Ramos (cell line): ENCODE results near the gene GRK4.

ENCODE experiments used
- in situ Hi-C: fragments of 300-500 bp; cut with MboI; formaldehyde crosslinking; loops from one replicate; pipeline ENCODE4 v1.14.3; 2022; ENCODE audit warnings: low sequenced_read_pairs; ENCODE audit not compliant: unreplicated experiment

Gene GRK4

DNA sequence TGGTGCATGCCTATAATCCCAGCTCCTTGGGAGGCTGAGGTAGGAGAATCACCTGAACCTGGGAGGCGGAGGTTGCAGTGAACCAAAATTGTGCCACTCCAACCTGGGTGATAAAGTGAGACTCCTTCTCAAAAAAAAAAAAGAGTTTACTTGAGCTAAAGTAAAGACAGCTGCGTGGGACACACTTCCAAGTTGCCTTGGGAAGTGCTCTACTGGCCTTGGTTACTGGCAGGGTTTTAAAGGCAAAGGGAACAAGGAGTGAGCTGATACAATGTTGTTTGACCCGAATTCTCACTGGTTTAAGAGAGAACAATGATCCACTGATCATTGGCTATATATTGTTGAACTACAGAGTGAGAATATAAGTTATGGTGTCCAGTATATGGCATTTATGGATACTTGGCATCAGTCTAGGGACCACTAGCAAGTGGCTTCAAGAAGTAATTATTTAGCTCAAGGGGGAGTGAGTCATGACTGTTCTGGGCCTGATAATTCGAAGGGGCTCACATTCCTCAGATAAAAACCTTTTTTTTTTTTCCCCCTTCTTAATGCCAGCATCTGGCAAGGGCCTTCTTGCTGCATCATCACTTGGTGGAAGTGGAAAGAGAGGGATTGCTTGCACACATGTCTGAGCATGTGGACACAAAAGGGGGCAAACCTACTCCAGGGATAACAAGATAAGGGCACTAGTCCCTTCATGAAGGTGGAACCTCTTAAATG is 32.3 kb downstream of the GRK4 start:
- in situ Hi-C loops, result no loop called here

DNA sequence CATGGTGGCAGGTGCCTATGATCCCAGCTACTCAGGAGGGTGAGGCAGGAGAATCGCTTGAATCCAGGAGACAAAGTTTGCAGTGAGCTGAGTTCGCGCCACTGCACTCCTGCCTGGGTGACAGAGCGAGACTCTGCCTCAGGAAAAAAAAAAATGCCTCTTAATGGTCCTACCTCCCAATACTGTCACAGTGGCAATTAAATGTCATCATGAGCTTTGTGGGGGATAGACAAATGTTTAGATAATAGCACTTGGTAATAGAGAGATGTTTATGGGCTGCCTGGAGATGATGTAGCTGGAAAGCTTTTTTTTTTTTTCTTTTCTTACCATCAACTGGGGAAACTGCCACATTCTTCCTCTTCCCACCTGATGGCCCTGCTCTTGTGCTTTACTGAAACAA is 33.0 kb downstream of the GRK4 start:
- in situ Hi-C loops, result no loop called here

DNA sequence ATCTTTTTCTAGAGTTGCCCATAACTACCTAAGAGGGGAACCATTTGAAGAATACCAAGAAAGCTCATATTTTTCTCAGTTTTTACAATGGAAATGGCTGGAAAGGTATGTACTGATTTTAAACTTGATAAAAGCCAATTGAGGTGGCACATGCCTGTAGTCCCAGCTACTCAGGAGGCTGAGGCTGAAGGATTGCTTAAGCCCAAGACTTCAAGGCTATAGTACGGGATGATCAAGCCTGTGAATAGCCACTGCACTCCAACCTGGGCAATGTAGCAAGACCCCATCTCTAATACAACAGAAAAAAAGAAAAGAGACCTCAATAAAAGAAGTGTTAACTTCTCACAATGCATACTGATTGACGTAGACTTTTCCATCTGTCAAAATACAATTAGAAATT is 44.4 kb downstream of the GRK4 start:
- in situ Hi-C loops, result no loop called here

DNA sequence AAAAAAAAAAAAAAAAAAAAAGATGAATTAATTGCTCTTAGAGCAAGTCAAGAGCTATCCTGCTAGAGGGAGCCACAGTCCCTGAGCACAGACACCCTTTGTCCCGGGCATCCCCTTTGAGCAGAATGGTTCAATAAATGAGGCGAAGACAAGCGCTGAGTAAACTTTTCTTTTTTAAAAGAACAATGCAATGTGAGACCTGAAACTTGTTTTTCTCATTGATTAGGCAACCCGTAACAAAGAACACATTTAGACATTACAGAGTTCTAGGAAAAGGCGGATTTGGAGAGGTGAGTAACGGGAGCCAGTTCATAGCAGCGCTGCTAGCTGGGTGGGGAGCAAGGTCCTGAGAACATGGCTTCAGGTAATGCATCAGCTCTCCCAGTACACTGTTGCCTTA is 46.1 kb downstream of the GRK4 start:
- in situ Hi-C loops, result no loop called here

DNA sequence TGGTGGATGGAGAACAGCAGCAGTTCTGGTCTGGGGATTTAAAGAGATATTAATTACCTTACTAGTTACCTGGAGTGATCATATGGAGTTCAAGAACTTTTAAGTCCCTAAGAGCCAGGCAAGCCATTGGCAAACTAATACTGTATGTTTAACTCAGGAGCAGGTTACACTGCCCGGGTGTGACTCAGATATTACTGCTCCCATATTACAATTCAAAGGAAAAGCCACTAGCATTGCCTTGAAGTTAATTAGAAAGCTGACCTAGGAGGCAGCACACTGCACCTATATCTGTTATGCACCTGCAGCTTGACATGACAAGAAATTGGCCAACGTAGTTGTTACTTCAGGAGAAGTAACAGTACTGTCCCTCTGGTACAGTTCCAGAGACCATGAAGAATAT is 47.2 kb downstream of the GRK4 start:
- in situ Hi-C loops, result no loop called here

DNA sequence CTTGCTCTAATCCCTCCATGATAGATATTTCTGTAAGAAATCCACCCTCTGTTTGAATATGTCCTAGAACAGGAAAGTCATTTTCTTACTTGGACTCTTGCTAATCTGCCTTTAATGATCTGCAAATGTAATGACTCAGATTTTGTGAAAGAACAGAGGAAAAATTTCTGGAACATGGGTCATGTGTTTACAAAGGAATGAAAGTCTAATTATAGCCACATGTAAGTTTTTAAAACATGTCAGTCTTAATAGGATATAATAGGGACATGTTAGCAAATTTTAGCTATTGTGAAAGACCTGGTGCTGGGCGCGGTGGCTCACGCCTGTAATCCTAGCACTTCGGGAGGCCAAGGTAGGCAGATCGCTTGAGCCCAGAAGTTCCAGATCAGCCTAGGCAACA is 47.6 kb downstream of the GRK4 start:
- in situ Hi-C loops, result no loop called here

DNA sequence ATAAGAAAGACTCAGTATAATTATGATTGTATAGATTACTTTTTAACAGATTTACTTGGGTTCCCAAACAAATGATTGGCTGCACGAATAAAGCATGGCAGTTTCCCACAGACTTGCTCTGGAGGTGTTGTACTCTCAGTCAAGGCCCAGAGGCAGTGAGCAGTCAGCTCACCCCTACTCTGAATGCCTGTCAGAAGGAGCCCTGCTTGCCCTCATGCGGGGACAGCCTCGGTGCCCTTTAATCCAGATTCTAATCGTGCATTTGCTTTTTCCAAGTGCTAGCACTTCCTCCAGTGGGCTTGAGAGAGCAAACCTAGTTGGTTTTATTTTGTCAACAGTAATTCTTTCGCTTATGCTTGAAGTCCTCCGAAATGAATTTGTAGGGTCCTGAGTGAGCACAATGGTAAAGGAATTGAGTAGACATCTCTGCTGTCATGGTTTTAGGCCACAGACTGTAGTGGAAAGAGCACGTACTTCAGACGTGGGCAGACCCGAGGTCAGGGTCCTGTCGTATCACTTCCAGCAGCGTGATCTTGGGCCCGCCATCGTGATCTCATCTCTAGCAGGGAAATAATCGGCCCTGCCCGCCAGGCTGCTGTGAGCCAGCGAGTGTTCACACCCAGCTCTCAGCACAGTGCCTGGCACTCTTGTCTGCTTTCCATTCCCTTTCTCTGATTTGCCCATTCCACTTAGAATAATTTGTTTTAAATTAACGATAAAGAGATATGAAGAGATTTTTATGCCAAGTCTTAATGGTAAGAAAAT is 48.3 kb downstream of the GRK4 start:
- in situ Hi-C loops, result no loop called here

DNA sequence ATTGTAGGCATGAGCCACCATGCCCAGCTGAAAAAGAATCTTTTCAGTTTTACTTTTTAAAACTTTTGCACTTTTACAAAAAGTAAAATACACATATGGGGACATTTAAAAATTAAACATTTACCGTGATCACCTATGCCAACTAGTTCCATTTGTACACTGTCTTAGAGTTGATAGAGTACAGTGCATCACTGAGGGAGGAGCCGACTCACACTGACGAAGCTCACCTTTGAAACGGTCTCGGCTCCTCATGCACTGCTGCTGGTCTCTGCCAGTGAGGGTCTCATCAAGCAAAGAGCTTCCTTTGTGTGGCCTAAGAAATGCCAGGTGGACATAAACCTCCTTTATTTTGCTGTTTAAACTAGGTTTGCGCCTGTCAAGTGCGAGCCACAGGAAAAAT is 50.0 kb downstream of the GRK4 start:
- in situ Hi-C loops, result no loop called here

DNA sequence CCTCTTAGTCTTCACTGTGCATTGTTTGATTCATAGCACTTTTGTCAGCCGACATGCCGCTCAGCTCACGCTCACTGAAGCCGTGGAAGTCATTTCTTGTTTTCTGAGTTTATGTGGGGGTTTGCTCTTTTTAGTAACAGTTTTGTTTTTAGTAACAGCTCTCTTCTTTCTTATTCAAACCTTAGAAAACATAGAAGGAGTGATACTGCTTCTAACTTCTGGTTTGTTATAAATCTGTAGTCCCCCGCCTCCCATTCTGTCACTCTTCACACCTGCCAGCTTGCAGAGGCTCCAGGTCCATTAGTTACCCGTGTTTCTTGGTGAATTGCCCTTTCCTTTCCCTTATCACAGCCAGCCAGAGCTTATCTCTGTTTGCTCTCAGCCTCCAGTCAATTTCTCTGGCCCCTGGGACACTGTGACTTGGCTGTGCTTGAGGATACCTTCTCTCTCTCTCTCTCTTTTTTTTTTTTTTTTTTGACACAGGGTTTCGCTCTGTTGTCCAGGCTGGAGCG is 50.5 kb downstream of the GRK4 start:
- in situ Hi-C loops, result no loop called here

DNA sequence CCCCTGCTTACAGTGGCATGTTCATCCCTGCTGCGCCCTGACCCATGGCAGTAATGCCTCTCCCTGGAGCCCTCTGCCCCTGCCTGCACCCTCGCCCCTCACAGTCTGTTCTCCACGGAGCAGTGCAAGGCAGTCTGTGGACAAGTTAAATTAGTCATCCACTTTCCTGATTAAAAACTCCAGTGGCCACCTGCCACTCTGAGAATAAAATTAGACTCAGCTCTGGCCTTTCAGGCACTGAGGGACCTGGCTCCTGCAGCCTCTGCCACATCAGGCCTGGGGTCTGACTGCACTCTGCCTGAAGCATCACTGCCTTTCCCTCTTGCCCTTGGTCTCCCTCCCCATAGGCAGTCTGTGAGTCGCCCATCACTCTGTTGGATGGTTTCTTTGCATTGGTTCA is 53.6 kb downstream of the GRK4 start:
- in situ Hi-C loops, result no loop called here

DNA sequence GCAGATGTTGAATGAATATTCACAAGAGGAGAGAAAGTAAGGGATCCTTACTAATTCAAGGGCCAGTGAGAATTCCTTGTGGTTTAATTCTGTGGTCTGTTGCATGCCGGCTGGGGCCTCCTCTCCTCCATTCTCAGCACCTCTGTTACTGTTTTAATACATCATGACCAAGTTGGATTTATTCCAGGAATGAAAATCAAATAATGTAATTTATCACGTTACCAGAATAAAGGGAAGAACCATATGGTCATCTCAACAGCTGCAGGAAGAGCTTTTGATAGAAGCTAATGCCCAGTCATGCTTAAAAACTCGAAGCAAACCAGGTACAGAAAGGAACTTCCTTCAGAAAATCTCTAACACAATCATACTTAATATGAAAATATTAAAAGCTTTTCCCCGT is 54.1 kb downstream of the GRK4 start:
- in situ Hi-C loops, result no loop called here

DNA sequence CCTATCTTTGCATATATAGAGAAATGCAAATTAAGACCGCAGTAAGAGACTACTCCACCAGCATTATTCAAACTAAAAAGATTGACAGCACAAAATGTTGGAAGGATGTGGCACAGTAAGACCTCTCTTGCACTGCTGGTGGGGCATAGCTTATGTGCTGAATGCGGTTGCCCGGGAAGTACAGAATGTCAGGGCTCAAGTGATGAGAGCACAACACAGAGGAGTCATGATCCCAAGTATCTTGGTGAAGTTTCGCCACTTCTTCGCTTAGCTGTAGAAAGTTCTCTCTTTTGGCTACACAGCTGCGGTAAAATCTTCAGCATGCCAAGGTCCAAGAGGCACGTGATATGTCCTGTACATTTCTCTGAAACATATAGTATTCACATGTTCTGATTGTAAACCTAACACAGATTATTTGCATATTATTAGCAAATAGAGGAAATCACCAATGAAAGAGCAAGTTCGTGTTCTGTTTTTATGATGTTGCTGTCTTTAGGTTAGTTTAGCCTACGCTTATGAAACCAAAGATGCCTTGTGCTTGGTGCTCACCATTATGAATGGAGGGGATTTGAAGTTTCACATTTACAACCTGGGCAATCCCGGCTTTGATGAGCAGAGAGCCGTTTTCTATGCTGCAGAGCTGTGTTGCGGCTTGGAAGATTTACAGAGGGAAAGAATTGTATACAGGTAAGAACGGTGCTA is 55.9 kb downstream of the GRK4 start:
- in situ Hi-C loops, result no loop called here

DNA sequence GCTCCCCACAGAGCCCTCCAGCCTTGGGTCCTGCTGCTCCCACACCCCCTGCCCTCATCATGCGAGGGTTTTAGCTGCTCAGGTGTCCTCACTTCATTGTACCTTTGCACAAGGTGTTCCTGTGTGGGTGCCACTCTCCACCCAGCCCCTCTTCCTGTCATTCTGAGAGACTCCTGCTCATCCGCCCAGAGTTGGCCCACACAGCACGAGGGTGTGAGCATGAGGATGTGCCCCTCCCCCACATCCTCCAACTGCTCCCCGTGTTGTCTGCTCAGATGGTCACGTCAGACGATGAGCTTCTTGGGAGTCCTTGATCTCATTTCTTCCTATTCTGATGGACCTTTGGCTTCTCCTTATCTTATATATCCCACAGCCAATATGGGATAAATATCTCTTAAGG is 57.8 kb downstream of the GRK4 start:
- in situ Hi-C loops, result no loop called here

DNA sequence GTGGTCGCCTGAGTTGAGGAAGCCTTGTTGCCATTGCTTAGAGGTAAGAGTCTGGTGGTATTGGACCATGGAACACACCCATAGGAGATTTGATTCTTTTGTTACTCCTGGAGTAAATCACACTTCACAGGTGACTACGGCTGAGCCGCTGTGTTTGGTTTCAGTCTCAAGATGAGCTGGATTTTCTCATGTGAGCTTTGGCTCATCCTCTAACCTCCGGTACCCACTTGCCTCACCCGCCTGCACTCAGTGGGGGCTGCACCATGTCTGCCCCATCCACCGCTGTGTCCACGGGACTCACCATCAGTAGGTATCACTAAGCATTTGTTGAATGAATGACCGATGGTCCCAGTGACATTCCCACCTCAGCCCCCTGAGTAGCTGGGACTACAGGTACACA is 58.3 kb downstream of the GRK4 start:
- in situ Hi-C loops, result no loop called here

DNA sequence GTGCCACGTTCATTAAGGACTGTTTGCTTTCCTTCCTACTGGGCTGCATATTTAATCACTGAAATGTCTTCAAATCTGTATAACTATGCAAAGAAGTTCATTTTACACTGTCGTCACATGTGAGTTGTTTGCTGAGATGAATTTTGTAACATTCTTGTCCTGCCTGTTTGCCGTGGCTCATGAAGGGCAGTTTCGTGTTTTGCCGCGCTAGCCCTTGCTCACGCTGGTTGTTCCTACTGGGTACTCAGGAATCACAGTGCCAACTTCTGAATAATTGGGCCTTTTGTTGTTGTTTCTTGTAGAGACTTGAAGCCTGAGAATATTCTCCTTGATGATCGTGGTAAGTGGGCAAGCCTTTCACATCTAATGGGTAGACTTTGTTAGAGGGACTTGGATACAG is 58.7 kb downstream of the GRK4 start:
- in situ Hi-C loops, result no loop called here

DNA sequence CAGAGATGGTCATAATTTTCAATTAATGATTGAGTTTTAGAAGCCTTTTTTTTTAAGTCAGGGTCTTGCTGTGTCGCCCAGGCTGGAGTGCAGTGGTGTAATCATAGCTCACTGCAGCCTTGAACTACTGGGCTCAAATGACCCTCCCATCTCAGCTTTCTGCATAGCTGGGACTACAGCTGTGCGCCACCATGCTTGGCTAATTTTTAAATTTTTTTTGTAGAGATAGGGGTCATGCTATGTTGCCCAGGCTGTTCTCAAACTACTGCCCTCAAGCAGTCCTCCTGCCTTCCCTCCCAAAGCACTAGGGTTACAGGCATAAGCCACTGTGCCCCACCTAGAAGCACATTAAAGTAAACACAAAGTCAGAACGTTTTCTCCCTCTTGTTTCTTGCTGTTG is 59.3 kb downstream of the GRK4 start:
- in situ Hi-C loops, result no loop called here

DNA sequence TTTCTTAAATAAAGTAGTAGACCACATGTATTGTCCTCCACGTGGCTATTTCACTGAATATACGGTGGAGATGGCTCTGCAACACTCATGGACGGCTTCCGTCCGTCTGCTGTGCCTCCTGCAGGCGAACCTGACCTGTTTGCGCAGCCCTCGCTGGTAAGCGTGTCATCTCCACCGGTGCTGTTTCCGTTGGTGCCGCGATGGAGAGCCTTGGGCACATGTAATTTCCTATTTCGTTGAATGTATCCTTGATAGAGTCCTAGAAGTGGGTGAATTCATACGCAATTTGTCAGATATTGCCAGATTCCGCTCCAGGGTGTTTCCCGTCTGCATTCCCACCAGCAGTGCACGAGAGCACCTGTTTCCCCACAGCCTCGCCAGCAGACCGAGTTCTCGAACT is 62.5 kb downstream of the GRK4 start:
- in situ Hi-C loops, result no loop called here

DNA sequence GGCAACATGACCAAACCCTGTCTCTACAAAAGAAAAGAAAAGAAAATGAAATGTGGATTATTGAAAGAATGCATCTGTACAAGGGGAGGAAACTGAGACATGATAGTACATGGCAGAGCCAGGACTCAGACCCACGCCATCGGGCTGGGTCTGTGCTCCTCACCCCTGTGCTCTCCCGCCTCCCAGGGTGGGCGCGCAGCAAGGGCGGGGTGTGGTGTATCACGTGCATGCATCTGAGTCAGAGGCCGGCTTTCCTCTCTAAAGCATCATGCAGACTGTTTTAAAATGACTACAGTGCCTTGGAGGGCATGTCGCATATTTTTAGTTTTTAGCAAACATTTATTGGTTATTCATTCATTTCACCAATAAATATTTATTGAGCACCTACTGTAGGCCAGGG is 63.2 kb downstream of the GRK4 start:
- in situ Hi-C loops, result no loop called here

DNA sequence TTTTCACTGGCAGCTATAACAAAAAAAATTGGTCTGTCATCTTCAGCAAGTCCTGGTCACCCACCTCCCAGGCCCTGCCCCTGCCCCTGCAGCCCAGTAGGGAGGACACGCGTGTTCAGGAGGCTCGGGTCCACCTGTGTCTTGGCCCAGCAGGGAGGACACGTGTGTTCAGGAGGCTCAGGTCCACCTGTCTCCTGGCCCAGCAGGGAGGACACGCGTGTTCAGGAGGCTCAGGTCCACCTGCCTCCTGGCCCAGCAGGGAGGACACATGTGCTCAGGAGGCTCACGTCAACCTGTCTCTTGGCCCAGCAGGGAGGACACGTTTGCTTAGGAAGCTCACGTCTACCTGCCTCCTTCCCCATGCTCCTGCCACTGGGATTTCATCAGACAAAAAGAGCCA is 66.1 kb downstream of the GRK4 start:
- in situ Hi-C loops, result no loop called here

DNA sequence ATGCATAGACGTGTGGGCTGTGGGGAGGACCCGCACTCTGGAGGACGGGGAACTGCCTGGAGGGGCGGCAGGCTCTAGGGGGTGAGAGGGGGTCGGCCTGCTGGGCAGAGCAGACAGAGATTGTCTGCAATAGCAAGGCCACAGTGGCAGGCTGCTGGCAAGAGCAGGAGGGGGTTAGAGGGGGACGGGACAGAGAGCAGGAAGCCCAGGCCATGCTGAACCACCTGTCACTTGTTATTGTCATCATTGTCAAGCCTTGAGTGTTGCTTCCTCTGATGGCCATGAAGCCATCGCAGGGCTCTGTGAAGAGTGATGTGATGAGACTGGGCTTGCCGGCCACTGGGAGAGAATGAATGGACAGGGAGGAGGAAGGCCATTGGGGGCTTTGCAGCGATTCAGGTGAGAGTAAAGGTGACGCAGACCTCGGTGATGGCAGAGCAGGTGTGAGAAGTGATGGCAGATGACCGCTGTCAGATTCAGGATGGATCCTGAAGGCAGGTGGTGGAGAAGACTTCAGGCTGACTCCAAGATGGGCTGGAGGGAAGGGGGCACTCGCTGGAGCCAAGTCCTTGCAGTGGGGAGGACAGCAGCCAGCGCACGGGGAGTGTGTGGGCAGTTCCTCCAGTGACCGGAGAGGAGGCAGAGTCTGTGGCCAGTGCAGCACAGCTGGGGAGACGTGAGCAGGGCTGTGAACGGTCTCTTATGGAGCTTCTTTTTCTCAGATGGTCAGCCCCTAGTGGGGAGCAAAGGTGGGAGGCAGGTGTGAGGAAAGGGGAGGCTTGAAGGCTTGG is 67.4 kb downstream of the GRK4 start:
- in situ Hi-C loops, result no loop called here
